Mesendoderm (in vitro differentiated cells): ENCODE measurements around the gene FIZ1.

Experiments used
- DNase-seq: peaks from one replicate; pipeline ENCODE4 v3.0.0; 2013
- H2AK5ac ChIP-seq: 2 replicates; pipeline ENCODE4 v1.6.1; 2013; ENCODE audit warnings: low read length, inconsistent platforms
- H2BK120ac ChIP-seq: 2 replicates; pipeline ENCODE4 v1.6.1; 2013; ENCODE audit warnings: low read depth, mild to moderate bottlenecking, low read length, moderate library complexity, mixed read lengths
- H2BK15ac ChIP-seq: replicated peaks from 2 replicates; pipeline ENCODE4 v1.6.1; 2013; ENCODE audit warnings: low read depth, mild to moderate bottlenecking, moderate library complexity
- H2BK5ac ChIP-seq: 2 replicates; pipeline ENCODE4 v1.6.1; 2013; ENCODE audit warnings: low read length, inconsistent platforms
- H3K18ac ChIP-seq: 2 replicates; pipeline ENCODE4 v1.6.1; 2013; ENCODE audit warnings: mild to moderate bottlenecking, low read length, mixed read lengths
- H3K23ac ChIP-seq: one replicate; pipeline ENCODE4 v1.6.1; 2013; ENCODE audit warnings: low read length
- H3K27ac ChIP-seq: 2 replicates; pipeline ENCODE4 v1.5.1; 2013; ENCODE audit warnings: low read depth, mild to moderate bottlenecking, inconsistent platforms, low read length, moderate library complexity
- H3K27me3 ChIP-seq: 2 replicates; pipeline ENCODE4 v1.6.1; 2013; ENCODE audit warnings: low read length, control low read depth, mild to moderate bottlenecking, inconsistent platforms; ENCODE audit not compliant: insufficient read depth, poor library complexity
- H3K36me3 ChIP-seq: 2 replicates; pipeline ENCODE4 v1.6.1; 2013; ENCODE audit warnings: low read length, inconsistent platforms; ENCODE audit not compliant: control insufficient read depth, insufficient read depth
- H3K4ac ChIP-seq: one replicate; pipeline ENCODE4 v1.6.1; 2013; ENCODE audit warnings: low read depth, mild to moderate bottlenecking, low read length, moderate library complexity
- H3K4me1 ChIP-seq: 2 replicates; pipeline ENCODE4 v1.6.1; 2013; ENCODE audit warnings: low read depth, low read length, inconsistent platforms; ENCODE audit not compliant: control insufficient read depth
- H3K4me2 ChIP-seq: 2 replicates; pipeline ENCODE4 v1.6.1; 2013; ENCODE audit warnings: low read length
- H3K4me3 ChIP-seq: 2 replicates; pipeline ENCODE4 v1.5.1; 2013; ENCODE audit warnings: mild to moderate bottlenecking, low read length
- H3K56ac ChIP-seq: one replicate; pipeline ENCODE4 v1.6.1; 2013; ENCODE audit warnings: low read length
- H3K79me1 ChIP-seq: 2 replicates; pipeline ENCODE4 v1.6.1; 2013; ENCODE audit warnings: low read length, inconsistent platforms
- H3K79me2 ChIP-seq: 2 replicates; pipeline ENCODE4 v1.6.1; 2013; ENCODE audit warnings: mild to moderate bottlenecking, low read length; ENCODE audit not compliant: control insufficient read depth, insufficient read depth
- H3K9ac ChIP-seq: 2 replicates; pipeline ENCODE4 v1.6.1; 2013; ENCODE audit warnings: low read length, inconsistent platforms
- H4K5ac ChIP-seq: one replicate; pipeline ENCODE4 v1.6.1; 2013; ENCODE audit warnings: low read length
- H4K8ac ChIP-seq: one replicate; pipeline ENCODE4 v1.6.1; 2013; ENCODE audit warnings: low read depth, mild to moderate bottlenecking, control low read depth, low read length, moderate library complexity
- WGBS: extraction: QIAGEN DNeasy Blood & Tissue Kit; methylation state at CpG from one replicate; pipeline ENCODE4 v1.1.7; 2013; ENCODE audit warnings: low lambda C conversion rate, missing lambda C conversion rate; ENCODE audit not compliant: insufficient coverage; ENCODE audit errors: extremely low coverage; 5-methylcytosine and 5-hydroxymethylcytosine counted together

Gene FIZ1

GRCh38 chr19:55581145-55581822 lies 18.0 kb downstream of the FIZ1 start:
- Histone ChIP-seq H4K8ac (peak overlapping the region; percentile 100), H2BK5ac (no peak overlapping the region), H3K4me3 (no peak overlapping the region), H3K9ac (peak overlapping the region; percentile 53), H3K4me1 (no peaks in the 10 kb centered on the region), H2BK15ac (no peak overlapping the region), H3K79me1 (peaks cover 4% of the 10 kb centered on the region), H2AK5ac (no peak overlapping the region), H3K18ac (no peak overlapping the region), H3K56ac (peak overlapping the region; percentile 72), H3K79me2 (peaks cover 8% of the 10 kb centered on the region), H3K23ac (no peak overlapping the region), H3K27ac (no peak overlapping the region), H2BK120ac (no peak overlapping the region), H4K5ac (no peak overlapping the region), H3K36me3 (peaks cover 7% of the 10 kb centered on the region), H3K27me3 (no peaks in the 10 kb centered on the region), H3K4ac (no peak overlapping the region), H3K4me2 (peak overlapping the region; percentile 17)
- DNase-seq: peak; percentile 56
- no CpG with 5 or more reads among the region's 12 CpGs for WGBS

GRCh38 chr19:55580628-55581144 lies 18.6 kb downstream of the FIZ1 start, which contains the start of gene ZNF579:
TSS of gene ZNF579 (minus strand) at chr19:55580848. CDS start at chr19:55579639, 1,209 bp downstream.
- H3K4me2 ChIP-seq: peak within 1 kb of the TSS; percentile 72
- peak within 1 kb of the TSS; percentile 10 for H3K27ac ChIP-seq
- H4K8ac ChIP-seq: peak within 1 kb of the TSS; percentile 100
- peak within 1 kb of the TSS; percentile 82 for H3K9ac ChIP-seq
- H3K27me3 ChIP-seq: no peaks in the 10 kb centered on the region
- peak within 1 kb of the TSS; percentile 85 for H3K4me3 ChIP-seq
- H3K56ac ChIP-seq: peak within 1 kb of the TSS; percentile 90
- no CpG with 5 or more reads among the region's 24 CpGs for WGBS
- peak within 1 kb of the TSS; percentile 95 for H3K4ac ChIP-seq
- H2BK120ac ChIP-seq: peak within 1 kb of the TSS; percentile 39
- no peak within 1 kb of the TSS for H3K23ac ChIP-seq
- DNase-seq: peak; percentile 92
- H3K79me1 ChIP-seq: peaks cover 4% of the 10 kb centered on the region
- H2BK15ac ChIP-seq: no peak within 1 kb of the TSS
- no peaks in the 10 kb centered on the region for H3K4me1 ChIP-seq
- H2AK5ac ChIP-seq: no peak within 1 kb of the TSS
- H3K18ac ChIP-seq: peak within 1 kb of the TSS; percentile 99
- H4K5ac ChIP-seq: no peak within 1 kb of the TSS
- H2BK5ac ChIP-seq: peak within 1 kb of the TSS; percentile 63
- peaks cover 8% of the 10 kb centered on the region for H3K79me2 ChIP-seq
- H3K36me3 ChIP-seq: peaks cover 7% of the 10 kb centered on the region

- Histone ChIP-seq H3K79me1 (peaks cover 4% of the 10 kb centered on the region), H4K5ac (no peak overlapping the region), H2AK5ac (no peak overlapping the region), H3K4me1 (no peaks in the 10 kb centered on the region), H3K9ac (peak overlapping the region; percentile 82), H2BK15ac (no peak overlapping the region), H2BK5ac (peak overlapping the region; percentile 63), H2BK120ac (peak overlapping the region; percentile 39), H3K4ac (peak overlapping the region; percentile 95), H3K27me3 (no peaks in the 10 kb centered on the region), H3K18ac (peak overlapping the region; percentile 99), H3K27ac (peak overlapping the region; percentile 10), H3K79me2 (peaks cover 8% of the 10 kb centered on the region), H3K36me3 (peaks cover 7% of the 10 kb centered on the region), H3K23ac (no peak overlapping the region), H4K8ac (peak overlapping the region; percentile 41), H3K4me2 (peak overlapping the region; percentile 72), H3K4me3 (peak overlapping the region; percentile 85), H3K56ac (peak overlapping the region; percentile 90)
- DNase-seq: peak; percentile 63
- no CpG with 5 or more reads among the region's 20 CpGs for WGBS
Measured at GRCh38 chr19:55579766-55580621, 19.3 kb downstream of the FIZ1 start.

- Histone ChIP-seq H3K4me1 (no peaks in the 10 kb centered on the region), H2BK5ac (no peak overlapping the region), H3K9ac (peak overlapping the region; percentile 82), H3K4me3 (no peak overlapping the region), H2BK120ac (no peak overlapping the region), H2AK5ac (no peak overlapping the region), H4K5ac (no peak overlapping the region), H3K79me2 (peaks cover 8% of the 10 kb centered on the region), H3K36me3 (peaks cover 7% of the 10 kb centered on the region), H3K56ac (peak overlapping the region; percentile 90), H3K18ac (no peak overlapping the region), H3K4ac (no peak overlapping the region), H3K4me2 (peak overlapping the region; percentile 72), H2BK15ac (no peak overlapping the region), H3K27ac (no peak overlapping the region), H4K8ac (no peak overlapping the region), H3K23ac (no peak overlapping the region), H3K27me3 (no peaks in the 10 kb centered on the region), H3K79me1 (peaks cover 4% of the 10 kb centered on the region)
- no peak for DNase-seq
- no CpG with 5 or more reads among the region's 90 CpGs for WGBS
Measured at GRCh38 chr19:55578761-55579747, 20.3 kb downstream of the FIZ1 start.

- Histone ChIP-seq H3K4me1 (no peaks in the 10 kb centered on the region), H3K9ac (no peak overlapping the region), H3K56ac (no peak overlapping the region), H4K8ac (no peak overlapping the region), H3K27me3 (no peaks in the 10 kb centered on the region), H4K5ac (no peak overlapping the region), H3K4me2 (no peak overlapping the region), H2BK5ac (no peak overlapping the region), H3K36me3 (peaks cover 7% of the 10 kb centered on the region), H3K18ac (no peak overlapping the region), H2BK120ac (no peak overlapping the region), H2AK5ac (no peak overlapping the region), H3K79me1 (peaks cover 4% of the 10 kb centered on the region), H3K27ac (no peak overlapping the region), H3K4me3 (no peak overlapping the region), H3K79me2 (peaks cover 8% of the 10 kb centered on the region), H2BK15ac (no peak overlapping the region), H3K23ac (no peak overlapping the region), H3K4ac (no peak overlapping the region)
- WGBS: no CpG with 5 or more reads among the region's 83 CpGs
- DNase-seq: no peak
Measured at GRCh38 chr19:55578031-55578760, 21.1 kb downstream of the FIZ1 start.
